WERI-Rb-1 (cell line): ENCODE data around the gene C2CD5.

ENCODE experiments used
- DNase-seq: peaks from one replicate; pipeline ENCODE4 v3.0.0-alpha.2; 2020
- H3K27ac ChIP-seq: fragments of 250-450 bp; sonication (Bioruptor Pico); 2 replicates; pipeline ENCODE4 v1.5.1; 2020; ENCODE audit warnings: mild to moderate bottlenecking, moderate library complexity
- H3K27me3 ChIP-seq: fragments of 250-450 bp; sonication (Bioruptor Pico); 2 replicates; pipeline ENCODE4 v1.5.1; 2021; ENCODE audit warnings: mild to moderate bottlenecking, low read depth, moderate library complexity; ENCODE audit not compliant: insufficient read depth, severe bottlenecking
- H3K36me3 ChIP-seq: fragments of 250-450 bp; sonication (Bioruptor Pico); 2 replicates; pipeline ENCODE4 v1.5.1; 2020; ENCODE audit warnings: mild to moderate bottlenecking, moderate library complexity
- H3K4me3 ChIP-seq: 2 replicates; pipeline ENCODE4 v1.5.1; 2011; ENCODE audit warnings: low read depth, mild to moderate bottlenecking, control low read depth, low read length
- H3K9me3 ChIP-seq: fragments of 250-450 bp; sonication (Bioruptor Pico); 2 replicates; pipeline ENCODE4 v1.5.1; 2021; ENCODE audit warnings: mild to moderate bottlenecking, moderate library complexity; ENCODE audit not compliant: severe bottlenecking
- CTCF ChIP-seq: IDR thresholded peaks from 2 replicates; pipeline ENCODE4 v1.5.1; 2011; ENCODE audit warnings: low read depth, mild to moderate bottlenecking, control low read depth, inconsistent platforms, low read length

The C2CD5 gene

GRCh38 chr12:22533155-22533554, 11.2 kb downstream of the C2CD5 start:
- H3K9me3 ChIP-seq, result no peaks in the 10 kb centered on the region
- H3K4me3 ChIP-seq, result no peak overlapping the region
- TF ChIP-seq CTCF, result no peak
- peaks cover 29% of the 10 kb centered on the region for H3K36me3 ChIP-seq
- H3K27ac ChIP-seq, result no peak overlapping the region
- no peak for DNase-seq
- H3K27me3 ChIP-seq, result no peaks in the 10 kb centered on the region

GRCh38 chr12:22532317-22532716, 12.0 kb downstream of the C2CD5 start:
- Histone ChIP-seq H3K4me3 (no peak overlapping the region), H3K36me3 (peaks cover 29% of the 10 kb centered on the region), H3K27me3 (no peaks in the 10 kb centered on the region), H3K27ac (no peak overlapping the region), H3K9me3 (no peaks in the 10 kb centered on the region)
- TF ChIP-seq CTCF, result no peak
- no peak for DNase-seq

- DNase-seq, result no peak
- Histone ChIP-seq H3K9me3 (no peaks in the 10 kb centered on the region), H3K27me3 (no peaks in the 10 kb centered on the region), H3K4me3 (no peak overlapping the region), H3K27ac (no peak overlapping the region), H3K36me3 (peaks cover 29% of the 10 kb centered on the region)
- no peak for TF ChIP-seq CTCF
These were observed 13.1 kb downstream of the C2CD5 start for GRCh38 chr12:22531205-22531604.

GRCh38 chr12:22529281-22530060, 14.9 kb downstream of the C2CD5 start:
- H3K27ac ChIP-seq, result no peak overlapping the region
- no peaks in the 10 kb centered on the region for H3K9me3 ChIP-seq
- no peak for DNase-seq
- 0 out of 2 replicates have a peak, but pooled peaks have one; percentile 13 for TF ChIP-seq CTCF
- no peak overlapping the region for H3K4me3 ChIP-seq
- H3K27me3 ChIP-seq, result no peaks in the 10 kb centered on the region
- H3K36me3 ChIP-seq, result peaks cover 38% of the 10 kb centered on the region

- Histone ChIP-seq H3K27me3 (no peaks in the 10 kb centered on the region), H3K9me3 (no peaks in the 10 kb centered on the region), H3K36me3 (peaks cover 33% of the 10 kb centered on the region), H3K27ac (no peak overlapping the region), H3K4me3 (no peak overlapping the region)
- no peak for DNase-seq
- TF ChIP-seq CTCF, result no peak
These were observed 16.3 kb downstream of the C2CD5 start for GRCh38 chr12:22527999-22528398.

GRCh38 chr12:22526836-22527235, 17.5 kb downstream of the C2CD5 start:
- no peak for TF ChIP-seq CTCF
- no peak for DNase-seq
- Histone ChIP-seq H3K27me3 (no peaks in the 10 kb centered on the region), H3K36me3 (peaks cover 35% of the 10 kb centered on the region), H3K9me3 (no peaks in the 10 kb centered on the region), H3K27ac (no peak overlapping the region), H3K4me3 (no peak overlapping the region)
